Right cardiac atrium (tissue), 5 donors: ENCODE measurements around the gene COX7B2. TPM values are rescaled to one million over a fixed set of nuclear protein-coding genes. Genes with fewer than 3 reads are reported as not detected.
A peak's percentile ranks its signal among the peaks of the same experiment; 100 is the strongest.

Experiments used
- ATAC-seq, 2 donors: fragments of 200-7000 bp; cut with Tn5 transposase; one replicate each; pipeline versions ENCODE4 v1.8.0 to v1.9.1; 2020; ENCODE audit warnings: moderate library complexity in 2 of 2, mild to moderate bottlenecking in 1 of 2
- DNase-seq, 3 donors: peaks; one replicate each; pipeline ENCODE4 v3.0.0-alpha.2; 2020
- H3K27ac ChIP-seq: one replicate; pipeline ENCODE4 v1.5.1; 2013; ENCODE audit warnings: mild to moderate bottlenecking, low read length, control low read depth, moderate library complexity
- H3K27me3 ChIP-seq: one replicate; pipeline ENCODE4 v1.6.1; 2013; ENCODE audit not compliant: control insufficient read depth, insufficient read depth
- H3K4me1 ChIP-seq: one replicate; pipeline ENCODE4 v1.6.1; 2013; ENCODE audit warnings: low read length; ENCODE audit not compliant: control insufficient read depth, insufficient read depth
- H3K4me3 ChIP-seq: one replicate; pipeline ENCODE4 v1.5.1; 2013; ENCODE audit warnings: low read length, control low read depth
- H3K9me3 ChIP-seq: one replicate; pipeline ENCODE4 v1.6.1; 2013; ENCODE audit warnings: low read length; ENCODE audit not compliant: control insufficient read depth
- WGBS: extraction: QIAGEN DNeasy Blood & Tissue Kit; methylation state at CpG from one replicate; pipeline ENCODE4 v1.1.7; 2013; 5-methylcytosine and 5-hydroxymethylcytosine counted together
- intact Hi-C, 4 donors: fragments of 100-400 bp; cut with DNase I; formaldehyde crosslinking; loops; one replicate each; pipeline versions ENCODE4 v1.11.0 to v1.14.0; 2022 to 2023
- polyA plus RNA-seq: library from polyadenylated mRNA; stranded (reverse); fragments of 200-250 nt; gene quantifications from one replicate; pipeline ENCODE4 v1.2.3, GENCODE V29; 2013
- total RNA-seq, 4 donors: library from RNA; stranded (reverse); fragmentation: NEBNext Ultra II Directional; extraction: Animal tissue kit (Norgen Biotek cat#: 25700); gene quantifications; one replicate each; pipeline ENCODE4 v1.2.1, GENCODE V29; 2021
- donor health status: healthy with polysubstance abuse.
- donor health status: DM: no; HTN: yes; CAD: no.
- donor health status: DM: no; HTN: no; CAD: no.
- donor health status: DM: no; HTN: yes; CAD: no; lungs with severe emphysema.
- donor health status: DM: yes; HTN: yes; CAD: no.

COX7B2 gene
- total and polyA plus RNA-seq, 5 donors = not detected

GRCh38 chr4:46937493-46937892 is 28.4 kb upstream of the COX7B2 start:
- H3K4me3 ChIP-seq = no peak overlapping the region
- intact Hi-C loops = loop anchor here in 1 of 4 donors (10.0 kb wide), 1 partner anchor 97 kb away; the partner anchor contains the start of gene GABRB1
- H3K4me1 ChIP-seq = no peaks in the 10 kb centered on the region
- H3K27ac ChIP-seq = no peak overlapping the region
- WGBS = 37% methylated on average over 1 of the region's 1 CpG
- ATAC-seq (no peak), DNase-seq (no peak)
- H3K27me3 ChIP-seq = no peaks in the 10 kb centered on the region
- no peaks in the 10 kb centered on the region for H3K9me3 ChIP-seq

- no peaks in the 10 kb centered on the region for H3K27me3 ChIP-seq
- ATAC-seq = no peak
- no peak for DNase-seq
- H3K4me1 ChIP-seq = no peaks in the 10 kb centered on the region
- intact Hi-C loops = loop anchor here in 3 of 4 donors (5.0 to 10.0 kb wide), 2 partner anchors 98 to 100 kb away; partner anchors contain the start of gene GABRB1 (in 3 of the 3)
- no peak overlapping the region for H3K4me3 ChIP-seq
- no peaks in the 10 kb centered on the region for H3K9me3 ChIP-seq
- 65% methylated on average over 2 of the region's 2 CpGs for WGBS
- no peak overlapping the region for H3K27ac ChIP-seq
These were observed 25.7 kb upstream of the COX7B2 start for GRCh38 chr4:46934726-46935125.

GRCh38 chr4:46933686-46934085 is 24.6 kb upstream of the COX7B2 start:
- Histone ChIP-seq H3K9me3 (no peaks in the 10 kb centered on the region), H3K27ac (no peak overlapping the region), H3K4me3 (no peak overlapping the region), H3K27me3 (no peaks in the 10 kb centered on the region), H3K4me1 (no peaks in the 10 kb centered on the region)
- intact Hi-C loops = loop anchor here in 3 of 4 donors (5.0 to 10.0 kb wide), 2 partner anchors 99 to 101 kb away; partner anchors contain the start of gene GABRB1 (in 3 of the 3)
- WGBS = 58% methylated on average over 3 of the region's 3 CpGs
- DNase-seq (no peak), ATAC-seq (no peak)

- DNase-seq = peak in 2 of 3 donors; percentile 12 to 44
- H3K27ac ChIP-seq = no peak overlapping the region
- H3K27me3 ChIP-seq = no peaks in the 10 kb centered on the region
- WGBS = 11% methylated on average over 3 of the region's 3 CpGs
- peak; percentile 64 to 80 for ATAC-seq
- H3K4me3 ChIP-seq = no peak overlapping the region
- intact Hi-C loops = loop anchor here in 3 of 4 donors (5.0 to 10.0 kb wide), 2 partner anchors 100 to 103 kb away; partner anchors contain the start of gene GABRB1 (in 3 of the 3)
- H3K4me1 ChIP-seq = no peaks in the 10 kb centered on the region
- H3K9me3 ChIP-seq = no peaks in the 10 kb centered on the region
These were observed 22.9 kb upstream of the COX7B2 start for GRCh38 chr4:46931981-46932380.

- no peaks in the 10 kb centered on the region for H3K27me3 ChIP-seq
- no peaks in the 10 kb centered on the region for H3K4me1 ChIP-seq
- intact Hi-C loops = loop anchor here in 3 of 4 donors (5.0 to 10.0 kb wide), 2 partner anchors 101 to 104 kb away; partner anchors contain the start of gene GABRB1 (in 3 of the 3)
- H3K4me3 ChIP-seq = no peak overlapping the region
- DNase-seq (no peak), ATAC-seq (no peak)
- no peak overlapping the region for H3K27ac ChIP-seq
- WGBS = 62% methylated on average over 3 of the region's 3 CpGs
- H3K9me3 ChIP-seq = no peaks in the 10 kb centered on the region
These were observed 21.8 kb upstream of the COX7B2 start for GRCh38 chr4:46930891-46931290.

GRCh38 chr4:46927201-46927600 is 18.2 kb upstream of the COX7B2 start:
- no peak for ATAC-seq
- no peak overlapping the region for H3K4me3 ChIP-seq
- DNase-seq = no peak
- H3K27me3 ChIP-seq = no peaks in the 10 kb centered on the region
- H3K27ac ChIP-seq = no peak overlapping the region
- no peaks in the 10 kb centered on the region for H3K9me3 ChIP-seq
- no peaks in the 10 kb centered on the region for H3K4me1 ChIP-seq
- intact Hi-C loops = no loop called here

- Histone ChIP-seq H3K27me3 (no peaks in the 10 kb centered on the region), H3K4me3 (no peak overlapping the region), H3K4me1 (no peaks in the 10 kb centered on the region), H3K27ac (no peak overlapping the region), H3K9me3 (no peaks in the 10 kb centered on the region)
- intact Hi-C loops = no loop called here
- ATAC-seq (no peak), DNase-seq (no peak)
These were observed 15.9 kb upstream of the COX7B2 start for GRCh38 chr4:46924789-46925529.

- intact Hi-C loops = no loop called here
- no peaks in the 10 kb centered on the region for H3K27me3 ChIP-seq
- DNase-seq = no peak
- no peaks in the 10 kb centered on the region for H3K4me1 ChIP-seq
- no peaks in the 10 kb centered on the region for H3K9me3 ChIP-seq
- no peak for ATAC-seq
- H3K27ac ChIP-seq = no peak overlapping the region
- WGBS = 43% methylated on average over 3 of the region's 3 CpGs
- H3K4me3 ChIP-seq = no peak overlapping the region
These were observed 13.2 kb upstream of the COX7B2 start for GRCh38 chr4:46922205-46922604.

GRCh38 chr4:46908148-46908547 is 897 bp downstream of the COX7B2 start:
- intact Hi-C loops = no loop called here
- ATAC-seq (no peak), DNase-seq (no peak)
- Histone ChIP-seq H3K4me1 (no peaks in the 10 kb centered on the region), H3K4me3 (no peak overlapping the region), H3K27ac (no peak overlapping the region), H3K9me3 (no peaks in the 10 kb centered on the region), H3K27me3 (no peaks in the 10 kb centered on the region)
- WGBS = 82% methylated on average over 4 of the region's 4 CpGs

GRCh38 chr4:46900082-46900481 is 9.0 kb downstream of the COX7B2 start:
- intact Hi-C loops = no loop called here
- Histone ChIP-seq H3K27me3 (no peaks in the 10 kb centered on the region), H3K9me3 (no peaks in the 10 kb centered on the region), H3K27ac (no peak overlapping the region), H3K4me3 (no peak overlapping the region), H3K4me1 (no peaks in the 10 kb centered on the region)
- no peak for DNase-seq
- 56% methylated on average over 1 of the region's 1 CpG for WGBS
- no peak for ATAC-seq

- Histone ChIP-seq H3K27ac (no peak overlapping the region), H3K27me3 (no peaks in the 10 kb centered on the region), H3K4me1 (no peaks in the 10 kb centered on the region), H3K4me3 (no peak overlapping the region), H3K9me3 (no peaks in the 10 kb centered on the region)
- intact Hi-C loops = no loop called here
- DNase-seq = no peak
- 44% methylated on average over 5 of the region's 5 CpGs for WGBS
- no peak for ATAC-seq
These were observed 14.2 kb downstream of the COX7B2 start for GRCh38 chr4:46894826-46895225.
